ENCODE measurements around the gene OVCH1. TPM values are rescaled to one million over a fixed set of nuclear protein-coding genes. Genes with fewer than 3 reads are reported as not detected.

OVCH1 gene
- total RNA-seq, 1 experiment from 2014 or later: not detected

GRCh38 chr12:29508949-29509348 is 11.5 kb upstream of the OVCH1 start (continued):
- TF ChIP-seq ELF1 (IDR thresholded peaks at IDR 0.05; ENCODE audit: borderline replicate concordance, low read depth) (no peak), RAD21 (IDR thresholded peaks at IDR 0.05; ENCODE audit: low read depth) (no peak), EZH2 (IDR thresholded peaks at IDR 0.05) (no peak), ATF3 (IDR thresholded peaks at IDR 0.05) (no peak), POLR2AphosphoS5 (IDR thresholded peaks at IDR 0.05; ENCODE audit: low read depth, low read length) (no peak), JUND (IDR thresholded peaks at IDR 0.05) (no peak)

GRCh38 chr12:29505122-29505521 is 7.6 kb upstream of the OVCH1 start:
- Histone ChIP-seq H2AFZ (ENCODE audit: low read depth, low read length, poor library complexity, severe bottlenecking) (no peak overlapping the region), H3K9ac (ENCODE audit: low read length) (no peak overlapping the region), H4K20me1 (ENCODE audit: insufficient read depth) (no peaks in the 10 kb centered on the region), H3K79me2 (ENCODE audit: insufficient read depth, low read length) (no peaks in the 10 kb centered on the region), H3K36me3 (ENCODE audit: control insufficient read depth in 1 of 2, insufficient read depth in 2 of 2, low read length in 2 of 2) (no peaks in the 10 kb centered on the region), H3K4me3 (replicated peaks in 1 of 2; ENCODE audit: low read depth in 1 of 2, low read length in 2 of 2) (no peak overlapping the region), H3K4me1 (ENCODE audit: control insufficient read depth in 1 of 2, insufficient read depth in 2 of 2, low read length in 2 of 2) (no peaks in the 10 kb centered on the region), H3K4me2 (ENCODE audit: low read length) (no peak overlapping the region), H3K27ac (ENCODE audit: low read depth, low read length) (no peak overlapping the region), H3K27me3 (ENCODE audit: insufficient read depth, low read length) (0 out of 2 replicates have a peak, but pooled peaks cover 4% of the 10 kb centered on the region), H3K9me2 (ENCODE audit: insufficient read depth) (no peaks in the 10 kb centered on the region), H3K9me3 (ENCODE audit: control insufficient read depth in 1 of 2, insufficient read depth in 1 of 2, low read depth in 1 of 2, low read length in 2 of 2) (no peaks in the 10 kb centered on the region)
- no peak for TF ChIP-seq EGR1 (IDR thresholded peaks at IDR 0.05; ENCODE audit: low read depth)
- no peak for TF ChIP-seq REST (IDR thresholded peaks at IDR 0.05; ENCODE audit: low read depth)
- no peak for TF ChIP-seq SP1 (IDR thresholded peaks at IDR 0.05; ENCODE audit: low read depth)
- no peak for TF ChIP-seq ZNF274 (IDR thresholded peaks at IDR 0.05; ENCODE audit: low read depth, low read length)
- TF ChIP-seq EZH2 (IDR thresholded peaks at IDR 0.05): no peak
- TF ChIP-seq POLR2A (IDR thresholded peaks at IDR 0.05; ENCODE audit: borderline replicate concordance, extremely low read depth, insufficient read depth, insufficient read length): no peak
- DNase-seq (ENCODE audit: low read depth, low spot score): no peak
- no TSS peak for BruUV-seq (replicated peaks)
- intact Hi-C loops (cut with micrococcal nuclease): no loop called here
- CTCF ChIA-PET: no interaction called here
- POLR2A ChIA-PET: no interaction called here
- RAD21 ChIA-PET (ENCODE audit: low non-redundant PET in 1 of 2, low total read pairs in 2 of 2, uncharacterized antibody in 2 of 2, unreplicated experiment in 2 of 2): no interaction called here
- ATAC-seq: no peak

Measured in HCT116 (cell line).